Stimulated activated CD4-positive, alpha-beta T cell treated with anti-CD3 and anti-CD28 coated beads, Interleukin-4, amount 100 ng/mL, for 4 hours (primary cell): ENCODE measurements around the gene TGFBR3.

ENCODE experiments used
- DNase-seq, 2 experiments: peaks; one replicate each; pipeline ENCODE4 v3.0.0-alpha.2; 2020

TGFBR3 gene

GRCh38 chr1:91821126-91821868 lies 64.7 kb downstream of the TGFBR3 start:
- DNase-seq: no peak

- no peak for DNase-seq
Measured at GRCh38 chr1:91819038-91819788, 66.7 kb downstream of the TGFBR3 start.

- DNase-seq: no peak
Measured at GRCh38 chr1:91818713-91818975, 67.3 kb downstream of the TGFBR3 start.

- no peak for DNase-seq
Measured at GRCh38 chr1:91817211-91817905, 68.6 kb downstream of the TGFBR3 start.

GRCh38 chr1:91816031-91816430 lies 69.9 kb downstream of the TGFBR3 start:
- DNase-seq: no peak

- no peak for DNase-seq
Measured at GRCh38 chr1:91814448-91814847, 71.5 kb downstream of the TGFBR3 start.

GRCh38 chr1:91813813-91814212 lies 72.1 kb downstream of the TGFBR3 start:
- DNase-seq: no peak

- DNase-seq: no peak
Measured at GRCh38 chr1:91811363-91812025, 74.5 kb downstream of the TGFBR3 start.

GRCh38 chr1:91809317-91809716 lies 76.6 kb downstream of the TGFBR3 start:
- DNase-seq: no peak

GRCh38 chr1:91807921-91808620 lies 77.9 kb downstream of the TGFBR3 start:
- DNase-seq: no peak

GRCh38 chr1:91806769-91807700 lies 78.9 kb downstream of the TGFBR3 start:
- no peak for DNase-seq

- DNase-seq: no peak
Measured at GRCh38 chr1:91806181-91806768, 79.7 kb downstream of the TGFBR3 start.

- DNase-seq: no peak
Measured at GRCh38 chr1:91805311-91805801, 80.6 kb downstream of the TGFBR3 start.

GRCh38 chr1:91804546-91805023 lies 81.4 kb downstream of the TGFBR3 start:
- DNase-seq: peak; percentile 36 to 67

- DNase-seq: peak; percentile 39 to 75
Measured at GRCh38 chr1:91803847-91804545, 82.0 kb downstream of the TGFBR3 start.

GRCh38 chr1:91803123-91803522 lies 82.8 kb downstream of the TGFBR3 start:
- DNase-seq: no peak

GRCh38 chr1:91801496-91802115 lies 84.3 kb downstream of the TGFBR3 start:
- DNase-seq: no peak

GRCh38 chr1:91799863-91800262 lies 86.1 kb downstream of the TGFBR3 start:
- DNase-seq: no peak

GRCh38 chr1:91799159-91799558 lies 86.8 kb downstream of the TGFBR3 start:
- no peak for DNase-seq

- no peak for DNase-seq
Measured at GRCh38 chr1:91798740-91799139, 87.2 kb downstream of the TGFBR3 start.
